HG02763 (cell line): ENCODE data around the gene AFTPH.

Source experiments
- ATAC-seq: cut with Tn5 transposase; IDR thresholded peaks from one replicate; pipeline ENCODE4 v1.9.1; 2021; ENCODE audit warnings: mild to moderate bottlenecking, moderate library complexity; ENCODE audit not compliant: unreplicated experiment

AFTPH gene

DNA sequence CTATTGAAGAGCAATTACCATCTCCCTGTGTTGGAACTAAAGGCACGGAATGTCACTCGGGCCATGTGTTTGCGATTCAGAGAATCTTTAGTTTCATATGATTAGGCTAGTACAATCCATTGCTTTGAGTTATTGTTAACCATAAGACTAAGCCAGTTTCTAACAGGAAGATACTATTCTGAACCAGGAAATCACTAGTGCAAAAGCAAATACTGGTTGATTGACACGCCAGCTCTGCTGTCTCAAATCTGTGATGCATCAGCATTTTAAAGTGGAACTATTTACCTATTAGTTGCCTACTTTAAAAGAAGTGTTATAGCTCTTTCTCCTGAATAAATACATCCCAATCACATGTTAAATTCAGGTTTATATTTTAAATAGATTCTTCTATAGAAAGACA, 61.9 kb downstream of the AFTPH start:
- no peak for ATAC-seq

DNA sequence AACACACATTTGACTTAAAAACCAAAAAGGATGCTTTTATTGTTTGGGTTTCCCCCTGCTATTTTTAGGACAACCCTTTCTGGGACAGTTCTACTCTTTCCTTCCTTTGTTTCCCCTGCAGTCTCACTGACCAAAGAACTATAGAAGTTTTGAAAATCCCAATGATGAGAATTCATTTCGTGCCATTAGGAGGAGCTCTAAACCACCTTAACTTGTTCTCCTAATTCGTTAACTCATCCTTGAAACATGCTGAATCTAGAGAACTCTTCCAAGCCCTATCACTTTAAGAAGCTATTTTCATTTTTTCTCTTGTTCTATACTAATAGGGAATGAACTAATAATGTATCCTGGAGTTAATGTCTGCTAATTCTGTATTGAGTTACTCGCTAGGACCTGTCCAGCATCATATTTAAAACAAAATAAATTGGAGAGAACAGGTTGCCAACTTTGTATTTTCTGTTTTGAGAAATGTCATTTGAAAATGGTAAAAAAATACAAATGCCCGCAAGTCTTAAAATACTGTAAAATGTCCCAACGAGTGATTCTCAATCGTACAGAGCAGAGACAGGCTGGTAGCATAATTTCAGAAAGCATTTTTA, 62.9 kb downstream of the AFTPH start:
- no peak for ATAC-seq

DNA sequence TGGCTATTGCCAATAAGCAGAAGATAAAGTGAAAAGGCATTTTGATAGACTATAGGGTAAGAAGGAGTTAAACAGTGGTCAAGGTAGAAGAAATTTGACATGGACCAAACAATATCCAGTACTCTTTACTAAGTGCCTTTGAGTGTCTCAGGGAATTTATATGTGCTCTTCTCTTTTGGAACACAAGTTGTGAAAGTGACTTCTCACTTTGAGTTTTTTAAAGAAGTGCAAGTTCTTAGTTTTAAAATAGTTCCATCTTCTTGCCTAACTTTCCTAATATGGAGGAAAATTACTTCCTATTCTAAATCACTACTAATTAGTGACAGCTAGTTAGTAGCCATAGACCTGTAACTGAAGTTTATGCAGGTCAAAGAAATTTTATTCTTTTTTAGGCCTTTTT, 63.4 kb downstream of the AFTPH start:
- no peak for ATAC-seq

DNA sequence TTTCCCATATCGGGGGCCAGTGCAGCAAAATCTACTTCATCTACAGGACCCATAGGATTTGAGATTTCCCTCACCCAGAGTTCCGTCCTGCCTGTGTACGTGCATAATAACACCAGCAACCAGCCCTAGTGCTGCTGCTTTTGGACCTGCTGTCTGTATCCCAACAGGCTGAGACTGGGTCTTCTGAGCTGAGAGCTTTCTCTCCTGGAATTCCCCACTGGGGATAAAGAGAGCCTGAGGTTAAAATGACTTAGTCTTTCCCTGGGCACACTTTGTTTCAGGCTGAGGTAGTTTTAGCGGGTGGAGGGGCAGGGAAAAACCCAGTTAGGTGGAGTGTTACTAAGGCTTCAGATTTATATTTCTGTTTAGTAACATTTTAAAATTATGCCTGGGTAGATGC, 67.1 kb downstream of the AFTPH start:
- ATAC-seq: no peak

DNA sequence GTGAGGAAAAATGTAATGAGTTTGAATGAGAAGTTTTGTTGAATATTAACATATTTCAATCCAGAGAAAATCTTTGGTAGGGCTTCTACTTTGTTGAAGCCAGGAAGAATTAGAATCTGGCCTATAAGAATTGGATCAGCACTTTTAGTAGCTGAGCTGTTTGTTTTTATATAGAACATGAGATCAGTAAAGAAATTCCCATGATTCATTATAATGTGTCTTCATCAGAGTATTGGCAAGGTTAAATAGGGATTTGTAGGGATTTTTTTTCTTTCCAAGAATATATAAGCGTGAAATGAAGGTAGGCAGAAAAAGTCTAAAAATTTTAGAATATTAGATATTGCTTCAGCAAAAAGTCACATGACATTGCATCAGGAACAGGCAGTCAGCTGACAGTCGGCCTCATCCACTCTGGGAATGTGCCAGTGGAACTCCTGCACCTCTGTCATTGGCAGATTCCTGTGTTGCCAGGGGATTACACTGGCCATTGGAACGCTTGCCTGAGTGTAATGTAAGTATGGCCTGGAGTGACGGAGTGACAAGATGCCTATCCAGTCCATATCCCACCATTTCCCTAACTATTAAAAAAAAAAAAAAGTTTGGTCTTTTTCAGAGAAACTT, 69.0 kb downstream of the AFTPH start:
- ATAC-seq: no peak

DNA sequence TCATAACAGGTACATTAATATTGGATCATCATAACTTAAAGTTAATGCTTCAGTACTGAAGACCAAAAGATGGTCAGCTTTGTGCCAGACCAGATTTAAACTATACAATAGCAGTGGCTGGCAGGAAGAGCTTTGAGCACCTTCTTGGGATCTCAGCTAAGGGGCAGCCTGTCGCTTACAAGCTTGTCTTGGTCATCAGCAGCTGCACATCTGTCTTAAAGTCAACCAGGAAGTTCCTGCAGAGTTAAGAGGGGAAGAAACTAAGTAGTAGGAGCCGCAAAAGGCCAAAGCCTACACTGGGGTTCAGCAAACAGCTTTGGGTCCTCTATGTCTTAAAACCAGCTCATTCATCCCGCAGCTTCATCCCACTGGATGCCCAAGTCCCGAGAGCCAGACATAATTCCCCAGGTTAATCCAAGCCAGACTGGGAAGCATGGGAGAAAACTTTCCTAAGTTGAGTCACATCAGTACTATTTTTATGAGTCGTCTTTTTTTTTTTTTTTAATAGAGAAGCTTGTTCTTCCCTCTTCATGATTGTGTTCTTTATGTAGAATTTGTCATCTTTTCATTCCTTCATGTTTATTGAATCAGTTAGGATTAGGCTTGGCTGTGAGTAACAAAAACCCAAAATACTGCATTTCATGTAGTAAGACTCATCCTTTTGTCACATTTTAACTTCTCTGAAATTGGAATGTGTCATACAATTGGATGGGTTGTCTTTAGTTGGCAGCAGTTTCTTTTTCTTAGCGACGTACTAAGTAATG, 70.3 kb downstream of the AFTPH start:
- no peak for ATAC-seq

DNA sequence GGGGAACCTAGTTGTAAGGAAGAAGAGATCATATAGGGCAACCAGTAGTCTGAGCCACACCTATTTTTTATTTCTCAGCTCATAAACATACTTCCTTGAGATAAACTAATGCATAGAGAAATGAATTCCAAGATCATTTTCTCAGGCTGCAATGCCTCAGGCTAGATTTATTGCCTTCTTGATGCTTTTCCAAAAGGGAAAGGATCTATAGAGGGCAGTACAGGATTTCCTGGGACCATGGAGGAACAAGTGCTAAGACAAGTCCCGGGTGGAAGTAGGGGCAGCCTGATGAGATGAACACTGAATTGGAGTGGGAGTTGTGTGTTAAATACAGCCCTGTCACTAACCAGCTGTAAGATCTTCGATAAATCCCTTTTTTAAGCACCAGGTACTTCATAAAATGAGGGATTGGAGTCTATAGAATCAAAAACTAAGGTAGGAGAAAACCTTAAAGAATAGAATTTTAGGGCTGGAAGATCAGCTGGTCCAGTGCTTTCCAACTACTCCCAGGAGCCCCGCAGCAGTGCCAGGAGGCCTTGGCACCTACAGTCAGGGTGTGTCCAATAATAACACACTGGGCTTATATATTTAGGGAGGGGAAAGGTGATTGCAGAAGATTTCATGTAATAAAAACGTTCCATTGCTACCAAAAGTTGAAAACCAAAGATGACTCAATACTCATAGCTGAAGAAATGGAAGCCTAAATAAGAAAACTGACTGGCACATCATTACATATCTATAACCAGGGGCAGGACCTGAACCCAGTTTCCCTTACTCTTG, 71.5 kb downstream of the AFTPH start:
- no peak for ATAC-seq

DNA sequence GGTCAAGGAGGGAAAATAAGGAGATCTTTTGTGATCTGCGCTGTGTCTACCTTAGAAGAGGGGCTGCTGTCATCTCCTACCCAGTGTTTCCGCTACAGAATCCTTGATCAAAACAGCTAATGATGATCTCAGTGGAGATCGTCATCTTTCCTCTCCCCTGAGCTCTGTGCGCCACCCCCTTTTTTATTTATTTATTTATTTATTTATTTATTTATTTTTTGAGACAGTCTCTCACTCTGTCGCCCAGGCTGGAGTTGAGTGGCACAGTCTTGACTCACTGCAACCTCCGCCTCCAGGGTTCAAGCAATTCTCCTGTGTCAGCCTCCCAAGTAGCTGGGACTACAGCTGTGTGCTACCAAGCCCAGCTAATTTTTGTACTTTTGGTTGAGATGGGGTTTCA, 74.1 kb downstream of the AFTPH start:
- no peak for ATAC-seq

DNA sequence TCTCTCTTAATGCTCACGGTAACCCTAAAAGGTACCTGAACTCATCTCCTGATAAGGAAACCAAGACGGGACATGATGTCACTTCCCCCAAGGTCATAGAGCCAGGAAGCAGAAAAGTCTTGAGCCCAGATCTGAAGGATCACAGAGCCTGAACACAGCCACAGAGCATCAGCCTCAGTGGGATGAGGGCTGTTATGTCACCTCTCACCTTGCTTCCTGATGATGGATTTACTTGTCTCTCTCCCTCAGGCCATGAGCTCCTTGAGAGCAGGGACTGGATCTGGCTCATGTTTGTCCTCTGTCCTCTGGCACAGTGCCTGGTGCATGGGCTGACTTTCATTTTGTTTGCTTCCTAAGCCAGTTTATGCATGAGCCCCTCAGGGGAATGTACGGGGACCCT, 75.3 kb downstream of the AFTPH start:
- no peak for ATAC-seq

DNA sequence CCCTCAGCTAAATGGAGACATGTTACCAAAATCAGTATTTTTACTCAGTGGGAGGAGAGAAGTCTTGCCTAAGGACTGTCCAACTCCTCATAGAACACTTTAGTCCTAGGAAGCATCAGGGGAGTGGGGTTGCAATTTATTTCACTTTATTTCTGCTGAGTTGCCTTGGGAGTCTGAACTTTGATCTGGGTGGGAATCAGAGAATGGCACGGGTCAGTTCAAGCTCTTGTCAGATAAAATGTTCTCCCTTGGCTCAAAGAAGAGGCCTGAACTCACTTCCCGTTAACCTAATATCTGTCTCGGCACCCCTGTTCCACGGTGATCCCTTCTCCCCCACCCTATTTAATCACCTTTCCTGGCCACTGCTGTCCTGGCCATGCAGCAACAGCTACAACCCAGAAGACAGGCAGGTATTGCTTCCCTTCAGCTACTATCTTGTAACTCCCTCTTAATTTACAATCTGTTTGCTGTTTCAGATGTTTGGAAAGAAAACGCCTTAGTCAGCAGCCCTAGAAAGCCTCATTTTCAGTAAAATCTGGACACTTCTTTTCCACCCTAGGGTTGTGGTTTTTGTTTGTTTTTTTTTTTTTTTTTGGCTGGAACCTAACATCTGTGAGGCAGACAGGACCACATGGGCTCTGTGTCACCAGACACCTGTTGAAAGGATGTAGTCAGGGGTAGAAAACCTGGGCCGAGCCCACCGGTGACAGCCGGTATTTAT, 77.1 kb downstream of the AFTPH start:
- ATAC-seq: no peak

DNA sequence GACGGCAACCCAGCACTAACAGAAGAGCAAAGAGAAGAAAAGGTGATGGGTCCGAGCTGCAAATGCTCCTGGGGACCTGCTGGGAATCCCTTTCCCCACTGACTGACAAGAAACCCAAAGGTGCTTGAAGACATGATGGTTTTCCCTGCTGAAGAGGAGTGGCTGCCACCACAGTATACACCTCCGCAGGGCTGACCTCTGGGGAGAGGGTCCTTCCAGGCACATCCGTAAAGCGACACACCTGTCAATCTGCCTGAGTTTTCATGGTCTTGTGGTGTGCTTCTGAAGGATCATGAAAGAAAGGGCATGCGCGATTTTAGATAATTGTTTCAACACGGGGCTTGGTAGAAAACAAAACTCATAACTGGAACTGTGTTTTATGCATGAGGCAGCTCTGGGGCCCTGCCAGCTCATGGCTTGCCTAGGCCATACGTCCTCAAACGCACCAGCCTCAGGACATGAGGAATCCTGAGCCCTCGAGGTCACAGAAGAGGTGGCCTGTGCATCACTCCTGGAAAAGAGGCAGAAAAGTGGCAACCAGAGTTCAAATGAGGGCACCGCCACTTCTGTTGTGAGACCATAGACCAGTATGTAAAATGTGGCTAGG, 77.8 kb downstream of the AFTPH start:
- ATAC-seq: no peak

DNA sequence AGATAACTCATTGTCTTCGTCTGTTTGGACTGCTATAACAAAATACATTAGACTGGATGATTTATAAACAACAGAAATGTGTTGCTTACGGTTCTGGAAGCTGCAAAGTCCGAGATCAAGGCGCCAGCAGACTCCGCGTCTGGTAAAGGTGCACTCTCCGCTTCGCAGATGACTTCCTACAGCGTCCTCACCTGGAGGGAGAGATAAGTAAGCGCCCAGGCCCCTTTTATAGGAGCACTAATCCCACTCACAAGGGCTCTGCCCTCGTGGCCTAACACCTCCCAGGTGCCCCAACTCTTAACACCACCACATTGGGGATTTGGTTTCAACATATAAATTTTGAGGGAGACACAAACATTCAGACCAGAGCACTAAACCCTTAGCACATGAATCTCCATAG, 78.3 kb downstream of the AFTPH start:
- ATAC-seq: no peak

DNA sequence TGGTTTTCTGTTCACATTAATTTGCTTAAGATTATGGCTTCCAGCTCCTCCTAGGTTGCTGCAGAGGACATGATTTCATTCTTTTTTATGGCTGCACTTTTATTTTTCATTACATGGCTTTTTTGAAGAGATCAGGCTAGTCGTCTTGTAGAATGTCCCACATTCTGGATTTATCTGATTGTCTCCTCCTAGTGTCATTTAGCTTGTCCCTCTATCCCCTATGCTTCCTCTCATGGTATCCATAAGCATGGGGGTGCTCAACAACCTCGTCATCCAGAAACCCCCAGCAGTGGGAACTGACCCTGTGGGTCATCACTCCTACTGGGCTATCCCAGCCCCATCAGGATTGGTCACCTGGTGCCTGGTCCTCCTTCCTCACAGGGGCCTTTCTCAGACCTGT, 80.0 kb downstream of the AFTPH start:
- ATAC-seq: no peak

DNA sequence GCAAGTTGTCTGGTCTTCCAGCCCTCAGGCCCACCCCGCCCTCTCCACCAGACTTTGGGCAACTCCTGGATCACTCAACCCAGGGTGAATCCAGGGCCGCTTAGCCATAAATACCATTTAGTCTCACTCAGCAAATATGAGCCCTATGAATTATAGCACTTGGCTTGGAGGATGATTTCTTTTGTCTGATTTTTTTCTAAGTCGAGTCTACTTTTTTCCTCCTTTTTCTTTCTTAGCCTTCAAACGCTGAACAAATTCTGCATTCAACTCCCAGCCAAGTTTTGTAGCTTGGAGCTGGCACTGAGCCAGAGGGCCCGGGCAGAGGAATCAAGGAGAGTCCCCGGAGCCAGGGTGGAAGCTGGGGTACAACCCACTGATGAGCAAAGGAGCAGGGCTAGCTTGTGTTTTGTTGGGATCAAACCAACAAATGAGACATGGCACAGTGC, 80.9 kb downstream of the AFTPH start:
- no peak for ATAC-seq

DNA sequence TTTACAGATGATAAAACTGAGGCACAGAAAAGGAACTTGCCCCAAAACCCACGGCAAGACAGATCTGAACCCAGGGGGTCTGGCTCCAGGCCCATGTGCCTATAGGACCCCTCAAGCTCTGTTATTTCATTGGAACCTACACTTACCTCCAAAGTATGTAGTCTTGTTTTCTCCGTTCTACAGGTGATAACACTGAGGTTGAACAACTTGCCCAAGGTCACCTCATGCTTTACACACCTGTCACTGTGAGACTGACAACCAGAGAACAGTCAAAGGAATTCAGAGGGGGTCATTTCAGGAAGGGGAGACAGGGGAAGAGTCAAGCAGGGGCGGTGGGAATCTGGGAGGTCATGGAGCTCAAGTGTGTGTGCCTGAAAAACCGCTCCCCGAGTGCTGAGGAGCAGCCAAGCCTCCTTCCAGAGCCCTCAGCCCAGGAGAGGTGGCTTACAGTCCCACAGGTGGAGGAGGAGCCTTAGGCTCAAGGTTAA, 81.9 kb downstream of the AFTPH start:
- ATAC-seq: no peak

DNA sequence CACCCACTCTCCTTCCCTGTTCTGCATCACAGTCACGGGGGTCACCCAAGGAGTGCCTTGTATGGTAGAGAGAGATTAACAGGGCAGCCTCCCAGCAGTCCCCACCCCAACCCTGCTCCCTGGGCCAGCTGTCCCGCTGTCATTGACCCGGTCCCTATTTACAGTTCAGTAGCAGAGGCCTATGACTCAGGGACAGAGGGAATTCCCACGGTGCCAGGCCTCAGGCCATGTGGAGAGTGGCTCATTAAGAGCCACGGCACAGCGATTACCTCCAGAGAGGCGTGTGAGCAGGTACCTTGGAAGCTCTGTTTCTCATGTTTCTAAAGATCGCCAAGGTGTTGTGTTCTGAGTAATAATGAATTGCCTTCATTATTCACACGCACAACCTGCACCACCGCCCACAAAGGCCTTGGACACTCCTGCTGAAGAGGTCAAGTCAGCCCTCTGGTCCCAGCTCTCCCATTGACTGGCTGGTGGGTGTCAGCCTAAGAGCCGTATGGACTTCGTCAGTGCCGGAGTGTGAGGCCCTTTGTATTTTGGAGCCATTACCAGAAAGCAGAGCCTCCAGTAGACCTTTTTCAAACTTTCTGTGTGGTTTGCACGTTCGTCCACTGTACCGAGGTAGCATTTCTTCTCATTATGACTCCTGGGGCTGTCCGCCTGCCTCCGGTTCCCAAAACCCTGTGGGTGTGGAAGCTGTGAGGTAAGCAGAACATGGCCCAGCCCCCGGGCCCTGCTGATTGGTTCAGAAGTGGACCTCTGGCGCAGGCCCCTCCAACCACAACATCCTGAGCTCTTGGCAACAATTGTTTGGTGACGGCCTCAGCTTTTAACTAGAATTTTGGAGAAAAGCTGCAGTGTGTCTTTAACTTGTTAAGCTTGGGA, 82.6 kb downstream of the AFTPH start:
- peak; percentile 83 for ATAC-seq

DNA sequence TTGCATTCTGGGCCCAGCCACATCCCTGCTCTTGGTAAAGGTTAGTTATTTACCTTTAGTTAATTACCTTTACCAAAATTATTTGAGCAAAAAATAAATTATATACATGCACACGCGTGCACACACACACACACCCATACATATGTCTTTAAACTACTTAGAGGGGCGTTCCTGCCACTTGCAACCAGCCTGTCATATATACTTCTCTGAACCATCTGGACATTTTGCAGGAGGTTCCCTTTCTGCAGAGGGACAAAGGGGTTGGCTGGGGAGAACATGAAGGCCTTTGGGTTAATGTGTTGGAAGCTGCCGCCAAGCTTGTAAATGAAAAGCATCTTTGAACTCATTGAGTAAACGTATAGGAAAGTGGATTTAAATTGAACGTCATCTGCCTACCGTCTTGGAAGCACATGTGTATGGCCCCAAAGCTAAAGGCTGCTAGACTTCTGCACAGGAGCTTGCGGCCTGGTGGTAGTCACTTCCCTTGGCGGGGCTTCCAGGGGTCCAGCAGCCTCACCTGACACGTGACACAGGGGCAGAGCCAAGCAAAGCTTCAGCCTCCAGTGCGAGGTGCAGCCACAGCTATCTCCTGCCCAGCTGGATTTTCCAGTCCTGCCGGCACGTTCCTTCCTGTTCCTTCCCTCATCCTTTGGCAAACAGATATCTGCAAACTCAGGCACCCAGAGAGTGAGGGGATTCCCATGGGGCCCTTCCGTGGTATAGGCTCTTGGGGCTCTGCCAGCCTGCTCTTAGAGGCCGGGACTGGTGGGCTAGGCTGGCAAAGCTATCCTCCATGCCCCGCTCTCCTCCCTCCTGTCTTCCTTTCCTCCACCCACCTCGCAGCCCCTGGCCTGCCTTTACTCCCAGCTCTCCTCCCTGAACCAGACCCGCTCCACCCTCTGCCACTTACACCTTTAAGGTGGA, 83.5 kb downstream of the AFTPH start:
- no peak for ATAC-seq

DNA sequence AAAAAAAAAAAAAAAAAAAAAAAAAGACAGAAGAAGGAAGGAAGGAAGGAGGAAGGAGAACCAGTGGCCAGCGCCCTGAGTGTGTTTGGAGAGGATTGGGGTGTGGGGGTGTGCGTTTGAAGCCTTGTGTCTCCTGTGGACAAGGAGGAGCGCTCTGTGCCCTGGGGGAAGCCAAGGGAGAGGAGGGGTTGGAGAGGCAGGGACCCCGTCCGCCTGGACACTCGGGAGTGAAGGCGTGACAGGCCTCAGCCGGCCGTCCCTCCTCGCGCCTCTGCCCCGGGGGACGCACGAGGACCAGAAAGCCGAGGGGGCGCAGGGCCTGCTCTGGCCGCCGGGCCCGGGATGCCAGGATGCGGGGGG, 84.7 kb downstream of the AFTPH start:
- no peak for ATAC-seq
